K562 (cell line): ENCODE data around the gene SMC3. TPM values are rescaled to one million over a fixed set of nuclear protein-coding genes. Genes with fewer than 3 reads are reported as not detected.

Experiments
- PHTF2 ChIP-seq: fragments of 250-450 bp; sonication (Bioruptor Pico); IDR thresholded peaks from 2 replicates; pipeline ENCODE4 v1.5.0; 2021; ENCODE audit warnings: mild to moderate bottlenecking
- POLR2H ChIP-seq: IDR thresholded peaks from 2 replicates; pipeline ENCODE4 v1.6.1; 2016; ENCODE audit warnings: missing genetic modification characterization, low read depth, mild to moderate bottlenecking, control low read depth, missing compliant biosample characterization, moderate library complexity
- STAG1 ChIP-seq: sonication (generic); formaldehyde crosslinking; IDR thresholded peaks from 2 replicates; pipeline ENCODE4 v1.5.0; 2020; ENCODE audit warnings: missing genetic modification reagents, borderline replicate concordance
- TAF1 ChIP-seq: IDR thresholded peaks from 2 replicates; pipeline ENCODE4 v1.6.1; 2011; ENCODE audit warnings: mild to moderate bottlenecking, low read length, moderate library complexity; ENCODE audit not compliant: insufficient read depth, control insufficient read depth, severe bottlenecking; ENCODE audit errors: extremely low read depth
- YY1 ChIP-seq, 3 experiments: IDR thresholded peaks; 2 replicates each; pipeline ENCODE4 v1.6.1; 2011; ENCODE audit warnings: low read length in 2 of 3, mild to moderate bottlenecking in 2 of 3, moderate library complexity in 2 of 3, borderline replicate concordance in 1 of 3, control low read depth in 1 of 3, low read depth in 1 of 3; ENCODE audit not compliant: insufficient read depth in 3 of 3, insufficient replicate concordance in 2 of 3, control insufficient read depth in 1 of 3, insufficient read length in 1 of 3; ENCODE audit errors: extremely low read depth in 1 of 3
- ZFX ChIP-seq: sonication (generic); formaldehyde crosslinking; IDR thresholded peaks from 2 replicates; pipeline ENCODE4 v1.8.0; 2022; ENCODE audit warnings: mild to moderate bottlenecking, missing genetic modification reagents, moderate library complexity
- ZNF3 ChIP-seq: fragments of 250-450 bp; sonication (Bioruptor Pico); IDR thresholded peaks from 2 replicates; pipeline ENCODE4 v1.5.0; 2021; ENCODE audit warnings: mild to moderate bottlenecking, moderate library complexity
- ZNF589 ChIP-seq: fragments of 200-800 bp; sonication (Bioruptor generic); IDR thresholded peaks from 2 replicates; pipeline ENCODE4 v1.6.1; 2016; ENCODE audit warnings: low read depth, missing genetic modification characterization, missing compliant biosample characterization
- ZSCAN29 ChIP-seq: fragments of 450-650 bp; IDR thresholded peaks from 2 replicates; pipeline ENCODE4 v1.6.1; 2017
- polyA plus RNA-seq, 8 experiments: library from polyadenylated mRNA; depleted of rRNA in 4 of 8; stranded (reverse) in 5 of 8; unstranded in 3 of 8; fragments of >200 nt; fragmentation: Nextera tagmentation in 2 of 8; fragmentation: Illumina TruSeq in 1 of 8; extraction: Ambion mirVana in 2 of 8; extraction: Trizol in 1 of 8; gene quantifications; 2 replicates each; pipeline versions ENCODE4 v1.2.1 to v1.2.3, GENCODE V29; 2011 to 2014; ENCODE audit warnings: inconsistent platforms in 1 of 8, missing spikeins in 1 of 8
- total RNA-seq, 7 experiments: library from RNA; depleted of rRNA in 6 of 7; stranded (reverse); fragments of >200 nt in 6 of 7; fragmentation: Illumina TruSeq in 2 of 7; extraction: Trizol in 2 of 7; gene quantifications; 2 replicates each; pipeline versions ENCODE4 v1.2.1 to v1.2.3, GENCODE V29; 2011 to 2021; ENCODE audit warnings: low replicate concordance in 1 of 7

The SMC3 gene
- total and polyA plus RNA-seq, 9 of the 15 experiments (the other 6 are each of a cell fraction or from before 2014, with no cell fraction given) = 21.3 to 62.6 (median 39.3) TPM

- peak; percentile 34 for TF ChIP-seq TAF1
- peak; percentile 33; the same call in 1 of the 2 replicates for TF ChIP-seq ZNF589 (CRISPR knock-in tag)
- TF ChIP-seq YY1 (IDR thresholded peaks at IDR 0.05; ENCODE audit: borderline replicate concordance in 1 of 3, control insufficient read depth in 1 of 3, extremely low read depth in 1 of 3, insufficient read depth in 3 of 3, insufficient read length in 1 of 3, insufficient replicate concordance in 2 of 3, low read depth in 1 of 3, low read length in 2 of 3) = peak in 1 of 3 experiments; percentile 5
- 0 out of 2 replicates have a peak, but pooled peaks have one; percentile 35 for TF ChIP-seq ZSCAN29
- TF ChIP-seq STAG1 (CRISPR knock-in tag) = no peak
- no peak for TF ChIP-seq POLR2H (tag)
- no peak for TF ChIP-seq PHTF2
- TF ChIP-seq ZFX (CRISPR knock-in tag) = peak; percentile 60; the same call in 1 of the 2 replicates
- TF ChIP-seq ZNF3 (CRISPR knock-in tag) = no peak
Measured at GRCh38 chr10:110644598-110645462, 77.3 kb downstream of the SMC3 start (continued).
